NCI-H82 (cell line): ENCODE data around the gene PLP1.
A peak's percentile ranks its signal among the peaks of the same experiment; 100 is the strongest.
"Not testable (repeated sequence)": the region's sequence is repeated elsewhere in the genome, so short reads cannot be mapped to it uniquely, and the experiment has no call there.

Source experiments
- DNase-seq: peaks from one replicate; lab custom pipeline; 2025; lab: John Stamatoyannopoulos, UW

Gene PLP1, protein sequence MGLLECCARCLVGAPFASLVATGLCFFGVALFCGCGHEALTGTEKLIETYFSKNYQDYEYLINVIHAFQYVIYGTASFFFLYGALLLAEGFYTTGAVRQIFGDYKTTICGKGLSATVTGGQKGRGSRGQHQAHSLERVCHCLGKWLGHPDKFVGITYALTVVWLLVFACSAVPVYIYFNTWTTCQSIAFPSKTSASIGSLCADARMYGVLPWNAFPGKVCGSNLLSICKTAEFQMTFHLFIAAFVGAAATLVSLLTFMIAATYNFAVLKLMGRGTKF

DNA sequence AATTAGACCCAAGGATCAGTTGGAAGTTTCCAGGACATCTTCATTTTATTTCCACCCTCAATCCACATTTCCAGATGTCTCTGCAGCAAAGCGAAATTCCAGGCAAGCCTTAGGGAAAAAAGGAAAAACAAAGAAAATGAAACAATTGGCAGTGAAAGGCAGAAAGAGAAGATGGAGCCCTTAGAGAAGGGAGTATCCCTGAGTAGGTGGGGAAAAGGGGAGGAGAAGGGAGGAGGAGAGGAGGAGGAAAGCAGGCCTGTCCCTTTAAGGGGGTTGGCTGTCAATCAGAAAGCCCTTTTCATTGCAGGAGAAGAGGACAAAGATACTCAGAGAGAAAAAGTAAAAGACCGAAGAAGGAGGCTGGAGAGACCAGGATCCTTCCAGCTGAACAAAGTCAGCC, at the start of gene PLP1:
Gene PLP1 (plus strand): TSS at position 295 of the 400 bp plus-strand sequence. CDS start 156 bp downstream, outside the sequence.
- DNase-seq = no peak

DNA sequence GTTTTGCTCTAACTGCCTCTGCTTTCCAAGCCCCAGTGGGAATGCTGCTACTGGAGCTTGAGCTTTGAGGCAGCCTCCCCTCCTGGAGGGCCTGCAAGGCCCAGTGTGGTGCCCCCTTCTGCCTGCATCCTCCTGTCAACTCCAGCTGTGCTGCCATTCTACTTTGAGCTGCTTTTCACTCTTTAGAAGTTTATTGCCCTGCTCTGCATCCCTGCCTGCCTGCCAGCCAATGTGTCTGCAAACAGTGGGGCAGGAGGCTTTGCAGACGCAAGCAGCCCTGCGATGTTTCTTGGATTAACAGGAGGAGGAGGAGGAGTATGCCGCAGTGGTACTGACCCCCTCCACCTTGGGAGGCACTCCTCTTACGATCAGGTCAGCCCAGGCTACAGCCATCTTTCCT, 49.5 kb upstream of the PLP1 start:
- DNase-seq = no peak

DNA sequence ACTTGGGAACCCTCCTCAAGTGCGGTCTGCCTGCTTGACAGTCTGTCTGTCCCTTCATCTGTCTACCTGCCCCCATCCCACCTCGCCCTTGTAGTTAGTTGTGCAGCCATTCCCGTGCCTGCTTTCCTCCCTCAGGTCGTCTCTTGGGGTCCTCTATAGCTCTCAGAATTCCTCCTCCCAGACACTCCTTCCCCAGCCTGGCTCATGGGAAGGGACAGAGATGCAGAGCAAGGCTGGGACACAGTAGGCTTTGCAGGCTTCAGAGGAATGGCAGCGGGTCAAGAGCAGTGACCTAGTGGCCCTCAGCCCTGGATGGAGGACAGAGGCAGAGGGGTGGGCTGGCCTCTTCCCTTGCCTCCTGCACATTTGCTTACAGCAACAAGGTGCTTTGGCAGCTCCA, 47.6 kb upstream of the PLP1 start:
- DNase-seq = no peak

DNA sequence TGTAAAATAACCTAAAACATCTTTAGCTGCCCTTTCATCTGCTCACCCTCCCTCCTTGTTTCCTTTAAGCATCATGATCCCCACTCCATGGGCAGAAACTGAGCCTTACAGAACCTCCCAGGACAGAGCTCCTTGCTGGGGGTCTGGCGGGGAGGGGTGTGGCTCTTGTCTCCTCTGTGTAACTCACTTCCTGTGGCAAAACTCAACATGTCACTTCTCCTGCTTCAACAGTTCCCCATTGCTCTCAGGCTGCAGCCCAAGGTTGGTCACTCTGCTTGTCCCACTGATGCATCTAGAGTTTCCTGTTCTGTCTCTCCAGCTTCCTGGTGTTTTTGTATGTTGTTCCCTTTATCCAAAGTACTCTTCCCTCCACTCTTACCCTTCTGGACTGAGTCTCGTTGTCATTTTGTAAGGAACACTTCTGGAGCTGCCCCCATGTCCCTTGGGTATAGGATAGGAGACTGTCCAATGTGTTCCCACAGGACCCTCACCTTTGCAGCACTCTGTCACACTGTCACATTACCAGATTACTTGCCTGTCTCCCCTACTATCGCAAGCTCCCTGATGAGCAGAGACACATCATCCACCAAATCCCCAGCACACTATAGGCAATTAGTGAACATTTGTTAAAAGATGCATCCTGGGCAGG, 46.4 kb upstream of the PLP1 start:
- peak; percentile 61 for DNase-seq

DNA sequence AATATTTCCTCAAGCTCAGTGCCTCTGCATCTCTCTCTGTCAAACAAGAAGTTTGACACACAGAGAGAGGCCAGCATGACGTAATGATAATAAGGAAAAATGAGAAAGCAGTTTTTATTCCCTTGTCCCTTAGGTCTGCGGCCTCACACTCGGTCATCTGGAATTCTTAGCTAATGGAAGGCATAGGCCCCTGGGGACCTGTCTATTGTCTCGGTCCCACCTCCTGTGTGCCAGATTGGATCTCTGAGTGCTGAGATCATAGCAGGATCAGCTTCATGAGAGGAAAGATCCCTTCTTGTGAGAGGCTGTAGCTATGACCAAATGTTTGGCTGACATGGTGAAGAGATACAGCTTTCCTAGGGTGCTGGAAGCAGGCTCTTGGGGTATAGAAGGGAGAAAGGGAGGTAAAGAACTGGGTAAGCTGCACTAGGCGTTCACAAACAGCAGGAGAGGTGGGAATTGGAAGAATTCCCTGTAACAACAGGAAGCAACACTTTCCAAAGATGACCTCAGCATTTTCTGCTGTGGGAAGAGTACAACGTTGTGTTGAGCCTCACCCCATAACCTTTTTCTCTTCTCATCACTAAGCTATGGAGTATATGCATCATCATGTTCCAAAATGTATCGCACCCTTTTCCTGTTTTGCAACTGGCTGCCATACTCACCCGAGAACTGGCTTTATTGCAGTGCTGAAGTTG, 45.7 kb upstream of the PLP1 start:
- DNase-seq = peak; percentile 83

DNA sequence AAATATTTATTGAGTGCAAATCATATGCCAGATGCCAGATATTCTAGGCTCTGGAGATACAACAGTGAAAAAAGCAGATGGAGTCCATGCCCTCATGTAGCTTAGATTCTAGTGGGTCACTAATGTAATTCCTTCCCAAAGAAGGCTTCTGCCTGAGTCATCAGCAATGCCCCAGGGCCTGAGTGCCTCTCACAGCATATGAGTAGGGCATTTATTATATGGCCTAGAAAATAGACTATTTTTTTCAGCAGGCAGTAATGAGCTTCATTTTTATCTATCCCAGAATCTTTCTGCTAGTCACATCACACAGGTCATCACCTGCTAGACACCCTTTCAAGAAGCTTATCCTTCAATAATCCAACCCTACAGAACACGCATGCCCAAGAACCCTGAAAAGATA, 43.6 kb upstream of the PLP1 start:
- DNase-seq = peak; percentile 52

DNA sequence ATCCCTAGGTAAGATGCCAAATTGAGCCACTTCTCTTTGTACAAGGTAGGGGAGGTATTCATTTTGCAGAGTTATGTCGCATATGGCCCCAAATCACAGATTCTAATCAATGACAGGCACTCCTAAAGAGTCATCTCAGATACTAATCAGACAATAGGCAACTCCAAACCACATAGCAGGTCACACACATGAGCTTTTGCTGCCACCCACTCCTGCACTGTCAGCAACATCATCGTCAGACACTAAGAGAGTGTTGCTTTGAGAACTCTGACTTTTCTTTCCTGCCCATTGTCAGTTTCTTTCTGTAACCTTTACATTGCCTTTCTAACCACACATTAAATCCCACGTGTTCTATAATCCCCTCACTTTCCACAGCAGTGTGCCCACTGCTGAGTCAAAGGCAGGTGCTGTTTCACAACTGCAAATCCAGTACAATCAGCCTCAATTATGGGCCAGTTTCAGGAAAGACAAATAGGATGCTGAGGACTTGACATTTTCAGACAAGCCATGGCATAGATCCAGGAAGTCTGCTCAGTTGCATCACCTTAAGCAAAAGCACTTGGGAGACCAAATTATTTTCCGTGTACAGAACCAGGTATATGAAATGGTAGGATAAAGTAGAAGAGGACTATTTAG, 42.4 kb upstream of the PLP1 start:
- DNase-seq = peak; percentile 37

DNA sequence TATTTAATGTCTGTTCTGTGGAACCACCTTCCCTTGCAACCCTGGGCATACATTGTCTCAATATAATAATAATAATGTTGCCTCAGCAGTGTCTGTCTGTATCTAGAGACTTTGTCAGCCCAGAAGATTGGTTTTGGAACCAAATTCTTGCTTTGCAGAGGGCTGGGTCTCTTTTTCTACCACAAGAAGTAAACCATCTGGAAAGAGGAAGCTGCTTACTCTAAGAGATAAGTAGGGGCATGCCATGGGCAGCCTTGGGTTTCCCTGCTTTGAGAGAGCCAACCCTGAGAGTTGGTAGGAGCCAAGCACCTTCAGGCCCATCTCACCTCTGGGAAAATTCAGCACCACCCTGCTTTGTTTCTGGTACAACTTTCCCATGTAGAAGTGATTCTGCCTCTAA, 38.9 kb upstream of the PLP1 start:
- DNase-seq = no peak

DNA sequence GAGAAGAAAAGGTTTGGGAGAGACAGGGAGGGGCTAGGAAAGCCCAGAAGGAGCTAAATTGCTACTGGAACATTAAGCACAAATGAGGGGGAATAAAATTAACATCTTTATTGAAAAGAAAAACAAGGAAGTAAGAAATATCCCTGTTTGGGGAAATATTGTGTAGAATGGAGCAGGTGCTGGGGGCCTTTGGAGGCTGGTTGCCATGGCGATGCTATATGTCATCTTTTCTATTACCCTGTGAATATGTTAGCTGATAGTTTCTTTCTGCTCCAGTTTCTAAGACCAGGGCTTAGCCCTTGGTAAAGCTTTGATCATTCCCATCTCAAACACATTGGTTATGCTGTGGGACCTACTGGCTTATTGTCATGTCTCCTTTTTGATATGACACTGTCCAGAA, 37.2 kb upstream of the PLP1 start:
- no peak for DNase-seq

DNA sequence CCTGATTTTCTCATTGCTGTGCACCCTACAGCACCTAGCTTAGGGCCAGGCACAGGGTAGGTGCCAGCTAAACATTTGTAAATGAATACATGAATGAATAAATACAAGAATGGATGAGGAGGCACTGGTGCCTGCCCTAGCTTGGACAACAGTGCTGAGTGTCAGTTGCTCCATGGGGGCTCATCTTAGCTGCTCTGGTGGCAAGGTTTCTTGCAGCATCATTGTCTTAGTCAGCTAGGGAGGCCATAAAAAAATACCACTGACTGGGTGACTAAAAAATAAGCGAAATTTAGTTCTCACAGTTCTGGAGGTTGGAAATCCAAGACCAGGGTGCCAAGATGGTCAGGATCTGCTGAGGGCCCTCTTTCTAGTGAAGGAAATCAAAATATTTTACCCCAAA, 34.8 kb upstream of the PLP1 start:
- DNase-seq = no peak

DNA sequence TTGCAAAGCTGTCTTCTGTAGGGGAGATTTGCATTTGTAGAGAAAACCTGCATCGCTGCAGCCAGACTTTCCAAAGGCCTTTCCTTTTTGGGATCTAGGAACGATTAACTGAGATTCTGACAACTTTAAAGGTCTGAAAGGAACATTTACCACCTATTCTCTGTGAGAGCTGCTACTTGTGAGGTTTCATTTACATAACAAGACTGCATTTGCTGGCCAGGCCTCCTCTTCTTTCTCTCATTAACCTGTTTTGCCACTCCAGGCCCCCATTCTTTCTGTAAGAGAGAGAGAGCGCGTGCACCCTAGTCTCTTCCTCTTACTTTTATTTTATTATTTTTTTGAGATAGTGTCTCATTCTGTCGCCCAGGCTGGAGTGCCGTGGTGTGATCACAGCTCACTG, 34.3 kb upstream of the PLP1 start:
- DNase-seq = no peak

DNA sequence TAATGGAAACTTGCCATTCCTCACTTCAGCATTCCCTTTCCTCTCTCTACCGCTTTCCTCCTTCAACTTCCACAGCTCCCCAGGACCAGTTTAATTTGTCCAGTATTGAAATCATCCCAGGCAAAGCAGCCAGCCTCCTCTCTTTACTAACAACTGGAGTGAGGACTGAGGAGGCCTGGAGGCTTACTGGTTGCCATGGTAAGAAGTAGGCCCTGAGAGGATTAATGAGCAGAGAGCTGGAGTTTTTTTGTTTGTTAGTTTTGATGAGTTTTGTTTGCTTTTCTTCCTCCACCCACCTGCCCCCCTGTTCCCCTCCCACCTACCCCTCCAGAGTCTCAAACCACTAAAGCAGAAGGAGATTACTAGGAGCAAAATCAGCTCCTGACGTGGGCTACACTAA, 29.5 kb upstream of the PLP1 start:
- DNase-seq = peak; percentile 62

DNA sequence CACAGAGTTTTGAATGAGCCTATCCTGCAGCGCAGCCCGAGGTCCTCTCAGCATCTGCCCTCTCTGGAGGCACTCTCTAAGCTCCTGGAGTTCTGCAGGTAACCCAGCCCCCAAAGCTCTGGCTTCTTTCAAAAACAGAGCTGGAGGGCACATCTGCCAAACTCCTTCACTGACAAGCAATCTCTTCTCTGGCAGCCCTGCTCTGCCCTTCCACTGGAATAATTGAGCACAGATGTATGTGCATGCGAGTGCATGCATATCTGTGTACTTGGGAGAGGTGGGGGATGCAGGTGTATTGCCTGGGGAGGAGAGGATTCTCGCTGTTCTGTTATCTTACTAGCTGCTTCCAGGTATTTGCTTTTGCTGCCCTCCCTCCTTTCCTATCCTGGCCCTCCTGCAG, 22.2 kb upstream of the PLP1 start:
- DNase-seq = no peak

DNA sequence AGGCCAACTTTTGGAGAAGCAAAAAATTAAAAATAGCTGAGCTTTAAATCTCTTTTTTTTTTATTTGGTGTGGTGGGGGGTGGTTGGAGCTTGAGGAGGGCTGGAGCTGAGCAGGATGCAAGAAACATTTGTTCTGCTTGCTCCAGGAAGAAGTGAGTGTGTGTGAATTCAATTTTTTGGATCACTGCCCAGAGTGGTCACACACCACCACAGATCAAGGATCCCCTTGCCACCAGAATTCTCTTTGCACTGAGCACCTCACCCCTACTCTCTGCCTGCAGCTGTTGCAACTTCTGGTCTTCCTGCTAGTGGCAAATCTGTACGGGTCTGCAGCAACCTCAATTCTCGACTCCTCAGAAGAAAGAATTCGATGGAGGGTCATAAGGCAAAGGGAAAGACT, 19.9 kb upstream of the PLP1 start:
- no peak for DNase-seq

DNA sequence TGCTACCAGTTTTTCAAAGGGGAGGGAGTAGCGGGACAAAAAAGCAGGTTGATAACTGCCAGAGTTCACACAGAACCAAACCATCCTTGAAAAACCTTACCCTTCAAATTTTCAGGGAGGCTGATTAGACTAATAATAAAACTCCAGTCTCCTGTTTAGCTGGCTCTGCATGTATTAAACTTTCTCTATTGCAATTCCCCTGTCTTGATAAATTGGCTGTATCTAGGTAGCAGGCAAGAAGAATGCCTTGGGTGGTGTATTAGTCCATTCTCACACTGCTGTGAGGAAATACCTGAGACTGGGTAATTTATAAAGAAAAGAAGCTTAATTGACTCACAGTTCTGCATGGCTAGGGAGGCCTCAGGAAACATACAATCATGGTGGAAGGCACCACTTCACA, 18.1 kb upstream of the PLP1 start:
- DNase-seq = no peak

DNA sequence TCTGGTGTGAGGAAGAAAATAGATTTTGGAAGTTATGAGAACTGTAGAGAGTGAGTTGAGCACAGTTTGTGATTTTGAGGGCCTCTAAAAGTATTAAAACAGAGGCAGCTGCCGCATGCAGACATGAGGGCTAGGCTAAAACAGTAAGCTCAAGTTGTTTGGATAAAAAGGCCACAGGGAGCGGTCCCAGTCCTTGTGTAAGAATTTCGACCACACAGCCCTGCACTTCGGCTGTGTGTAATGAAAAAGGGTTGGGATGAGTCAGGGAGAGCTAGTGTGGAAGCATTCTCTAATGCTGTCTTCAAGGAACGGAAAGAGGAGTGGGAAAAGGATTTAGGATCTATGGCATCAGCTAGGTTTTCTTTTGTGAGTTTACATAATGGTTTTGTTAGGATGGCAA, 13.1 kb upstream of the PLP1 start:
- not testable (repeated sequence) for DNase-seq

DNA sequence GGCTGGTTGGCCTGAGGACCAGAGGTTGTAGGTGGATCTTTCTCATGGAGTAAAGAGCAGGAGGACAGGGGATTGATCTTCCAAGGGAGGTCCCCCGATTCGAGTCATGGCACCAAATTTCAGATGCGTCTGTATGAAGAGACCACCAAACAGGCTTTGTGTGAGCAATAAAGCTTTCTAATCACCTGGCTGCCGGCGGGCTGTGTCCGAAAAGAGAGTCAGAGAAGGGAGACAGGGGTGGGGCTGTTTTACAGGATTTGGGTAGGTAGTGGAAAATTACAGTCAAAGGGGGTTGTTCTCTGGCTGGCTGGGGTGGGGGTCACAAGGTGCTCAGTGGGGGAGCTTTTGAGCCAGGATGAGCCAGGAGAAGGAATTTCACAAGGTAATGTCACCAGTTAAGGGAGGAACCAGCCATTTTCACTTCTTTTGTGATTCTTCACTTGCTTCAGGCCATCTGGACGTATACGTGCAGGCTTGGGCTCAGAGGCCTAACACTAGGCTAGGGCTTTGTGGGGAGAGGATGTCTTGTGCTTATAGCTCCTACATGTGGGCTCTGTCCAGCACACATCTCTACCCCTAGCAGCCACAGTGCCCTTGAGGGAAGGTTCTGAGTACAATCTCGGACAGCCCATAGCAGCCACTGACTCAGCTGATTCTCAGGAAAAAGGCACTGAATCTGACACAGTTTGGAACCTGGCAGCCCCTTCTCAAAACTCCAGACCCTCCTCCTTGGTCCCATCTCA, 9.7 kb upstream of the PLP1 start:
- DNase-seq = not testable (repeated sequence)

DNA sequence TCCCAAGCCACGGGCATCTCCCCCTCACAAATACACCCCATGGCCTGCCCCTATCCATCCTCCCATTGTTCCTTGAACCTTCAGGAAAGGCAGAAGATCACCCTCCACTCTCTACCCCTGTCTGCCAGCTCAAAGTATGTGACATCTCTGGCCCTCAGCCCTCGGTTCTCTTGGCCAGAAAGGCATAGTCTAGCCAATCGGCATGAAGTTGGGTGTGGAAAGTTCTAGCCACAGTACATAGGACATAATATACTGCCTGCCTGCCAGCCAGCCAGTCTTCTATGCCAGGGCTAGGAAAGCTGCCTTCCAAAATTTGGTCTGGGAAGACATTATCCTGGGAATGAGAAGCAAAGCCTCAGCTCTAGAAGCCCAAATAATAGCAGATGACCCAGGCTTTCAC, 3.2 kb upstream of the PLP1 start:
- DNase-seq = no peak

DNA sequence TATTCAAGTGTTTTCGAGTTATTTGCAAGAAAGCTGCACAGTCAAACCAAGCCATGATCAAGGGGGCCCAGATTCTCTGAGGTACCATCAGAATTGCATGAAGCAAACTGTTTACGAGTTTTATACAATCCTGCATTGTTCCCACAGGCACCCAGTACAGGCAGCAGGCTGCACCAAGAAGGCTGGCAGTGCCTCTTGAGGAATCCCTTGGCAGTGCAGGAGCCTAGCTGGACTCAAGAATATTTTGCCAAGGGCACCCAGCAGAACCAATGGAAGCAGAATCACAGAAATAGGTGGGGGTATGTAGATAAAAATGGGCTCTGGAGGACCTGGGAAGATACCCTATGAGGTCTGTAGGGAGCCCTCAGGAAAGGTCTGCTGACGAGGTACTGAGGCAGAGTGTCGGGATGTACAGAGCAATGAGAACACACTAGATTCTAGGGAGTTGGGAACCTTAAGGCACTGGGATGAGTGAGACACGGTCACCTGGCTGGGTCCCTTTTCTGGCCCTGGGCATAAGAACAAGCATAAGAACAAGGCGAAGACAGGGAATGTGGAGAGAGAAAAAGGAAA, 2.5 kb upstream of the PLP1 start:
- DNase-seq = peak; percentile 52

DNA sequence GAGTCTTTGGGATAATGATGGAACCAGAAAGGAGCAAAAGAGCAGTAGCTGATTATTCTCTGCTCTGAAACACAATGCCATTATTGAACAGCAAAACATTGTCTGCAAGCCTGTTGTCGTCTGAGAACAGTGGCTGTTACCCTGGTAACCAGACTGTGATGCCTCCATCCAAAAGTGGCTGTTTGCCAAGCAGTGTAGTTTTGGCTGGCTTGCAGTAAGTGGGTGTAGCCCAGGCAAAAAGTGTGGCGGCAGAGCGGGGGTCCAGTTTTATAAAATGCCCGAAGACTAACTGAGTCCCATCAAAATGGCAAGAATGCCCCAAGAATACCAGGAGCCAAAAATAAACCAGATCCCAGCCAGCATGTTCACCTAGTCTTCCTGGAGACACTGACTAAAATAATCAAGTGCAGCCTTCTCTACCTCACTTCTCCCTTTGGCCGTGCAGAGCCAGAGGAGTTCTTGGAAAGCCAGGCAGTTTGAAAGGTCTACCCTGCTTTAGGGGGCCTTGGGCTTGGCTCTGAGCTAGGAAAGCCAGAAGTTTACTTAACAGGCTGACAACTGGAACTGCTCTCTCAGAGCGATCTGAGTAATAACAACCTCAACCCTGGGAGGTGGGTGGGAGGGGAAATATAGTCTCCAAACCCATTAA, 2.6 kb downstream of the PLP1 start:
- DNase-seq = no peak

DNA sequence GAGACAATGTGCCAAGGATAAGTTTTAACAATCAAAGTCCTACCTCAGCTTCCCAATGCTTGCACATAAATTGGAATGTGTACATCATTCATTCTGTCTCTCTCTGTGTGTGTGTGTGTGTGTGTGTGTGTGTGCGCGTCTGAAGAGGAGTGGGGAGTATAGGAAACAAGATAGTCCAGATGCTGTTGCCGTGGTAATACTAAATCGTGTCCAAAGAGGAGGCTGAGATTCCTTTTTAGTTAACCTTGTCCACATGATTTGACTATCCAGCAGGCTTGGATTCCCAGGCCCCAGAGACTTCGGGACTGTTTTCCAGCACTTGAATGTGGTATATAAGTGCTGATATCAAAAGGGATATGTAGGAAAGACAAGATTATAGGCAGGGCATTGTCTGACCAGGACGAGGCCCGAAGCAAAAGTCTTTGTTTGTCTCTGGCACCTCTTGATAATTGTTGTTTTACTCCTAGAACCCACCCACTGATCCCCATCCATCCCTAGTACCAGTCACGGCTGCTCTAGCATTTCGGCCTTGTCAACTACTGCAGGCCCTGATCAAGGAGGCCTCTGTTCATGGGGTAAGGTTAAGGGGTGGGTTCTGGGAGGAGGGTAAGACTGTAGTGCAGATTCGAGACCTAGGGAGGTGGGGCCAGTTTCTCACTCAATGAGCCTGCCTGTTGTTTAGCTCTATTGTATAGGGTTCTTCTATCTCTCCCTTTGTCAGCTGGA, 3.9 kb downstream of the PLP1 start:
- no peak for DNase-seq
